Measurements from ENCODE around the gene FBP2. TPM values are rescaled to one million over a fixed set of nuclear protein-coding genes. Genes with fewer than 3 reads are reported as not detected.

Gene FBP2
- total and polyA plus RNA-seq, 2 of the 4 experiments (the other 2 are of a cell fraction) = not detected

- no peaks in the 10 kb centered on the region for H3K9me1 ChIP-seq (ENCODE audit: insufficient read depth, low read length)
- H3K18ac ChIP-seq (ENCODE audit: low read depth, low read length) = no peak overlapping the region
- no peak for ATAC-seq (ENCODE audit: low read depth)
- H3K4me3 ChIP-seq (ENCODE audit: insufficient read depth, low read depth, low read length) = no peak overlapping the region
- H3K4me1 ChIP-seq (ENCODE audit: control insufficient read depth, insufficient read depth, low read length) = no peaks in the 10 kb centered on the region
- no peak overlapping the region for H2BK120ac ChIP-seq (ENCODE audit: low read depth, low read length)
- no peak overlapping the region for H2AK5ac ChIP-seq (ENCODE audit: low read depth, low read length)
- BruUV-seq (replicated peaks) = no TSS peak
- no peak overlapping the region for H3K9ac ChIP-seq (ENCODE audit: low read depth, low read length)
- H3K79me1 ChIP-seq (ENCODE audit: low read depth in 1 of 2, low read length in 2 of 2) = no peaks in the 10 kb centered on the region
- no peak overlapping the region for H4K91ac ChIP-seq (ENCODE audit: insufficient read depth, low read depth, low read length)
- H3K14ac ChIP-seq (replicated peaks; ENCODE audit: low read depth, low read length) = no peak overlapping the region
- H3K36me3 ChIP-seq (ENCODE audit: control insufficient read depth, insufficient read depth, low read length) = no peaks in the 10 kb centered on the region
- in situ Hi-C loops (cut with MboI; ENCODE audit: low sequenced_read_pairs) (no loop called here), dilution Hi-C loops (cut with HindIII; ENCODE audit: low sequenced_read_pairs, unreplicated experiment) (no loop called here), intact Hi-C loops (cut with micrococcal nuclease) (no loop called here)
- no peak overlapping the region for H3K23ac ChIP-seq (ENCODE audit: low read depth, low read length)
- ChIA-PET POLR2A (ENCODE audit: unreplicated experiment) (no interaction called here), CTCF (no interaction called here)
- H4K8ac ChIP-seq (ENCODE audit: low read depth in 2 of 2, low read length in 2 of 2) = no peak overlapping the region
- no peak overlapping the region for H2AK9ac ChIP-seq (replicated peaks; ENCODE audit: low read depth, low read length, poor library complexity)
- no peaks in the 10 kb centered on the region for H3K9me3 ChIP-seq (ENCODE audit: control insufficient read depth, insufficient read depth, low read length)
- no peak overlapping the region for H3K56ac ChIP-seq (ENCODE audit: extremely low read depth, insufficient read depth, low read length)
- DNase-seq = no peak
- H4K5ac ChIP-seq (ENCODE audit: low read depth, low read length) = no peak overlapping the region
- no peaks in the 10 kb centered on the region for H4K20me1 ChIP-seq (ENCODE audit: insufficient read depth, low read length)
- no peak overlapping the region for H2AFZ ChIP-seq (replicated peaks; ENCODE audit: low read length, poor library complexity)
- no peak for TF ChIP-seq RCOR1 (IDR thresholded peaks at IDR 0.05; ENCODE audit: insufficient replicate concordance, low read length)
- H3K4me2 ChIP-seq (ENCODE audit: low read depth, low read length) = no peak overlapping the region
- no peak overlapping the region for H2BK5ac ChIP-seq (ENCODE audit: low read depth, low read length, poor library complexity, severe bottlenecking)
- no peak overlapping the region for H3K4ac ChIP-seq (ENCODE audit: low read depth, low read length)
- H3K27me3 ChIP-seq (ENCODE audit: control insufficient read depth, insufficient read depth, low read length) = peaks cover 49% of the 10 kb centered on the region
- H2BK15ac ChIP-seq (ENCODE audit: low read depth, low read length) = no peak overlapping the region
- H3K27ac ChIP-seq (ENCODE audit: insufficient read depth, low read length) = no peak overlapping the region
- 86% methylated on average over 1 of the region's 8 CpGs; no CpG with 5 or more reads in 1 of the 2 experiments for WGBS, 2 experiments (ENCODE audit: extremely low coverage in 2 of 2, insufficient read length in 1 of 2)
- no peak overlapping the region for H2BK20ac ChIP-seq (ENCODE audit: low read depth, low read length)
Observed at GRCh38 chr9:94607423-94607691, 13.7 kb upstream of the FBP2 start.

Data from IMR-90 (cell line).